Esophagus mucosa (tissue), 1 donor: ENCODE results near the gene SCARF2. TPM values are rescaled to one million over a fixed set of nuclear protein-coding genes. Genes with fewer than 3 reads are reported as not detected.
"Not testable (repeated sequence)": the region's sequence is repeated elsewhere in the genome, so short reads cannot be mapped to it uniquely, and the experiment has no call there.

Experiments
- ATAC-seq: fragments of 200-7000 bp; cut with Tn5 transposase; one replicate; pipeline ENCODE4 v1.9.1; 2020
- total RNA-seq: library from RNA; stranded (reverse); gene quantifications from one replicate; pipeline ENCODE4 v1.2.4, GENCODE V29; 2023
- donor health status: DM: yes; HTN: yes; CAD: no.

Gene SCARF2
- total RNA-seq, 1 donor from 2014 or later: 0.48 TPM

GRCh38 chr22:20392365-20392881, 45.2 kb downstream of the SCARF2 start:
- not testable (repeated sequence) for ATAC-seq

- ATAC-seq: no peak
Observed at GRCh38 chr22:20391222-20391621, 46.4 kb downstream of the SCARF2 start.

DNA sequence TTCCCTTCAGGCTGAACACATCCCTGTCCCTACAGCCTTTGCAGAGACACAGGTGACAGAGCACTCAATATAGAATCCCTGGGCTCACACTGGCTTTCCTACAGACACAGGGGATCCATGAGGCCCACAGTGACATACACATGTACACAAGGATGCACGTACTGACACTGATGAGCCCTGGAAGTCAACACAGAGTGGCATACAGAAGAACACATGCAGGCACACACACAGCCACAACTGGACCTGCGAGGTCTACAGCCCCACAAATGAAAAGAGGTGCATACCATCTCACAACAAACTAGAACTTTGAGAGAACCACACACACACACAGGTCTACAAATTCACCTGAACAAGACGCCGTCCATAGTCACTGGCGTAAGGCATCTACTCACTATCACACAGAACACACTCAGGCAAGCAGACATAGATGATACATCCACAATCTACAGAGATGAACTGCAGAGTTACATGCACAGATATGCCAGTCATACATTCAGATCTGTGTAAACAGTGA, 47.2 kb downstream of the SCARF2 start:
- ATAC-seq: no peak

DNA sequence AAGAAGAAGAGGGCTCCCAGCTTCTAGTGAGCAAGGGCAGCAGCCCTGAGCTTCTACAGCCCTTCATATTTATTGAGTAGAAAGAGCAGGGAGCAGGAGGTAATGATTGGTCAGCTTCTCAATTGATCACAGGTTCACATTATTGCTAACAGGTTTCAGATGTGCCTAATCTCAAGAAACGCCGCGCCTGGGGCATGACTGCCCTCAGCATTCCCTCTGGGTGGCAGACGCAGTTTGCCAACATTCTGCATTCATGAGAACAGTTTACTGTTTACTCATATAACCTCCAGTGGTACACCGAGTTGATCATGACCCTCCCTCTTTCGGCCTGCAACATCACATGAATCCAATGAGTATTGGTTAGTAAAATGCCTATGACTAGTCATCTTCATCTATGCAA, 48.3 kb downstream of the SCARF2 start:
- no peak for ATAC-seq

DNA sequence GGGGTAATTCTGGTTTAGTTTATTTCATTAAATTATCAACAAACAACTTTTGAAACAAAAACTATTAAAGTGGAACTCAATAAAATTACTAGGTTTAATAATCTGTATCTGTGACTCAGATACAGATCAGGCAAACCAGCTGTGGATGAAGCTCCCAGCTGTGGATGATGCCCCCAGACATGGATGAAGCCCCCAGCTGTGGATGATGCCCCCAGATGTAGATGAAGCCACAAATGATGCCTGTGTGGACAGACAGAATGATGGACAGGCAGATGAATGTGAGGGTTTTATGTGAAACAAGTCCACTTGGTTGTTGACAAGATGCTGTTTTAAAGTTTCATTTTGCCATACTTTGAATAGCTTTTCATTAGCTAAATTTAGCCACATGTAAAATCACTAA, 49.4 kb downstream of the SCARF2 start:
- ATAC-seq: no peak

- ATAC-seq: no peak
Observed at GRCh38 chr22:20386972-20387371, 50.7 kb downstream of the SCARF2 start.

DNA sequence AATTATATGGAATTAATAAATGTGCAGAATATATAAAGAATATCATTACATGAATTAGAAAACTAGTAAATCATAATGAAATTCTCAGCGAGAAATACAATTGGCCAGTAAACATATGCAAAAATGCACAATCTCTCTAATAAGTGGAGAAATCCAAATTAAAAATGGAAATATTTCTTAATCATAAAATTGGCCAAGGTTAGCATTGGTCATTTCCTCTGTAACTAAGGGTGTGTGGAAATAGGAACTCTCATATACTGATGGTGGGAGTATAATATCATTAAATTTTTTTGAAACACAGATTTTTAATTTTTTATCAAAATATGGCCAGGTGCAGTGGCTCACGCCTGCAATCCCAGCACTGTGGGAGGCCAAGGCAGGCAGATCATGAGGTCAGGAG, 51.3 kb downstream of the SCARF2 start:
- no peak for ATAC-seq

GRCh38 chr22:20384865-20385264, 52.8 kb downstream of the SCARF2 start:
- ATAC-seq: no peak

- ATAC-seq: no peak
Observed at GRCh38 chr22:20384171-20384570, 53.5 kb downstream of the SCARF2 start.

DNA sequence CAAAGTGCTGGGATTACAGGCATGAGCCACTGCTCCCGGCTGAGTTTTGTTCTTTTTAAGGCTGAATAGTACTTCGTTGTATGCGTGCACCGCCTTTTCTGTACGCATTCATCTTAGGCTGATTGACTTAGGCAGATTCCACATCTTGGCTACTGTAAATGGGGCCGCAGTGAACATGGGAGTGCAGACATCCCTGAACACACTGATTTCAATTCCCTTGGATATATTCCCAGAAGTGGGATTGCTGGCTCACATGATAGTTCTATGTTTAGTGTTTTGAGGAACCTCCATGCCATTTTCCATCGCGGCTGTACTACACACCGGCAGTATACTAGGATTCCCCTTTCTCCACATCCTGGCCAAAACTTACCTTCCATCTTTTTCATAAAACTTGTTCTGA, 54.1 kb downstream of the SCARF2 start:
- no peak for ATAC-seq

- no peak for ATAC-seq
Observed at GRCh38 chr22:20380486-20380885, 57.1 kb downstream of the SCARF2 start.

DNA sequence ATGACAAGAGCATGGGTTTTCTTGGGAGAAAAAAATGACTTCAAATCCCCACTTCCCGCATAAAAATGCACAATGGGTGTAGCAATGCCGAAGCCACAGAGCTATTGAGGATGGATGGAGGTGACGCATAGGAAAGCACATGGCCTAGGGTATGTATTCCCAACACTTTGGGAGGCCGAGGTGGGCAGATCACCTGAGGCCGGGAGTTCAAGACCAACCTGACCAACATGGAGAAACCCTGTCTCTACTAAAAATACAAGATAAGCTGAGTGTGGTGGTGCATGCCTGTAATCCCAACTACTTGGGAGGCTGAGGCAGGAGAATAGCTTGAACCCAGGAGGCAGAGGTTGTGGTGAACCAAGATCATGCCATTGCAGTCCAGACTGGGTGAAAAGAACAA, 58.9 kb downstream of the SCARF2 start:
- not testable (repeated sequence) for ATAC-seq

DNA sequence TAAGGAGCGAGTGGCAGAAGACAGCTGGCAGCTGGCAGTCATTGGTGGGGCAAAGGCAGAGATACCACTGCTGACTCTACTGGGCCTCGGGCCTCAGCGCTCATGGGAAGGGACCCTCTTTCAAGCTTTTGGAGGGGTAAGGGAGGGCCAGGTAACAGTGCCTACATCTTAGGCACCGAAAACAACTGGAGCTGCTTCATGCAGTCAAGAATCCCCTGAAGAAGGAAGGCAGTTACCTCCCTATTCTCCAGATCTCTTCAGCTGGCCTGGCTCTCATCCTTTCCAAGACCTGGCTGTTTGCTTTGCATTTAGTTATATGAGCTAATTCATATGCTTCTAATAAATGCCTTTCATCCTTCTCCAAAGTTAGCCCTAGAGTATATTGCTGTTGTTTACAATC, 59.5 kb downstream of the SCARF2 start:
- no peak for ATAC-seq

- ATAC-seq: not testable (repeated sequence)
Observed at GRCh38 chr22:20376983-20377382, 60.6 kb downstream of the SCARF2 start.

GRCh38 chr22:20376281-20376680, 61.3 kb downstream of the SCARF2 start:
- not testable (repeated sequence) for ATAC-seq

Other genes with a start within 250 kb of the SCARF2 start
- gene RTN4R, start 169.5 kb downstream of the SCARF2 start, total RNA-seq: 3.9 TPM
- gene DGCR6L, start 117.8 kb downstream of the SCARF2 start, total RNA-seq: 34.8 TPM
- 4.6 TPM for gene ZNF74, start 43.7 kb downstream of the SCARF2 start, total RNA-seq
- 5.0 TPM for gene KLHL22, start 58.0 kb upstream of the SCARF2 start, total RNA-seq
- 51.7 TPM for gene MED15, start 69.8 kb upstream of the SCARF2 start, total RNA-seq